ENCODE measurements around the gene MISP. TPM values are rescaled to one million over a fixed set of nuclear protein-coding genes. Genes with fewer than 3 reads are reported as not detected.
A peak's percentile ranks its signal among the peaks of the same experiment; 100 is the strongest.

MISP gene
- total and polyA plus RNA-seq, 2 of the 13 experiments (the other 11 are each of a cell fraction or from before 2014, with no cell fraction given), result 0.67 to 1.3 TPM

DNA sequence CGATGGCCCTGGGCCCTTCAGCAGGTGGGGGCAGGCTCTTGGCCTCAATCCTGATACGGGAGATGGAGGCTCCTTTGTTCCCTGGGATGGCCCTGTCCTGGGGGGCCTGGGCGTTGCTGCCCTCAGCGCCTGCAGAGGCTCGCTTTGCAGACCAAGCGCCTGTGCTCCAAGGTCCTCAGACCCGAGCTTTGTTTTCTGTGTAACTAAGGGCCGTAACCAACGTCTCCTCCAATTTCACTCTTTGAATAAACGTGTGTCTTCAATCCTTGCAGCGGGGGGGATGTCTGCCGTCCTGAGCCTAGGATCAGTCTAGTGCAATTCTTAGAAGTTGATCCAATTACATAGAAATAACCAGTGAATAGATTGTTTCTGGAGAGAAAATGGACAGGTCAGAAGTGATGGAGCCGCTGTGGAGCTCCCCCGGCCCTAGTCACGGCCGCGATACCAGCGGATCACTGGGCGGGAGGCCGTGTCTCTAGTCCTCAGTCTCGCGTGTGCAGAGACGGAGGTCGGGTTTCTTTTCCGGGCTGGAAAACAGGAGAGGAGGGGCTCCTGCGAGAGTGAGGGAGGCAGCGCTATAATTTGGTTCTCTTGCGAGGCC, 51.7 kb downstream of the MISP start:
- POLR2A ChIA-PET, result no interaction called here
- H3K4me2 ChIP-seq (ENCODE audit: low read depth, low read length), result no peak overlapping the region
- TF ChIP-seq, protein P1, sequence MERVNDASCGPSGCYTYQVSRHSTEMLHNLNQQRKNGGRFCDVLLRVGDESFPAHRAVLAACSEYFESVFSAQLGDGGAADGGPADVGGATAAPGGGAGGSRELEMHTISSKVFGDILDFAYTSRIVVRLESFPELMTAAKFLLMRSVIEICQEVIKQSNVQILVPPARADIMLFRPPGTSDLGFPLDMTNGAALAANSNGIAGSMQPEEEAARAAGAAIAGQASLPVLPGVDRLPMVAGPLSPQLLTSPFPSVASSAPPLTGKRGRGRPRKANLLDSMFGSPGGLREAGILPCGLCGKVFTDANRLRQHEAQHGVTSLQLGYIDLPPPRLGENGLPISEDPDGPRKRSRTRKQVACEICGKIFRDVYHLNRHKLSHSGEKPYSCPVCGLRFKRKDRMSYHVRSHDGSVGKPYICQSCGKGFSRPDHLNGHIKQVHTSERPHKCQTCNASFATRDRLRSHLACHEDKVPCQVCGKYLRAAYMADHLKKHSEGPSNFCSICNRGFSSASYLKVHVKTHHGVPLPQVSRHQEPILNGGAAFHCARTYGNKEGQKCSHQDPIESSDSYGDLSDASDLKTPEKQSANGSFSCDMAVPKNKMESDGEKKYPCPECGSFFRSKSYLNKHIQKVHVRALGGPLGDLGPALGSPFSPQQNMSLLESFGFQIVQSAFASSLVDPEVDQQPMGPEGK (CRISPR knock-in tag; IDR thresholded peaks at IDR 0.05), result peak; percentile 23; the same call in 1 of the 2 replicates
- TF ChIP-seq ZFY (CRISPR knock-in tag; IDR thresholded peaks at IDR 0.05) (no peak), POLR2AphosphoS5 (IDR thresholded peaks at IDR 0.05; ENCODE audit: low read depth, low read length) (0 out of 2 replicates have a peak, but pooled peaks have one; percentile 18), MYNN (CRISPR knock-in tag; IDR thresholded peaks at IDR 0.05; ENCODE audit: low read depth) (no peak), ZSCAN31 (CRISPR knock-in tag; IDR thresholded peaks at IDR 0.05; ENCODE audit: low read depth) (no peak), KDM3A (CRISPR knock-in tag; IDR thresholded peaks at IDR 0.05; ENCODE audit: low read depth) (no peak)
- TF ChIP-seq, protein P2, sequence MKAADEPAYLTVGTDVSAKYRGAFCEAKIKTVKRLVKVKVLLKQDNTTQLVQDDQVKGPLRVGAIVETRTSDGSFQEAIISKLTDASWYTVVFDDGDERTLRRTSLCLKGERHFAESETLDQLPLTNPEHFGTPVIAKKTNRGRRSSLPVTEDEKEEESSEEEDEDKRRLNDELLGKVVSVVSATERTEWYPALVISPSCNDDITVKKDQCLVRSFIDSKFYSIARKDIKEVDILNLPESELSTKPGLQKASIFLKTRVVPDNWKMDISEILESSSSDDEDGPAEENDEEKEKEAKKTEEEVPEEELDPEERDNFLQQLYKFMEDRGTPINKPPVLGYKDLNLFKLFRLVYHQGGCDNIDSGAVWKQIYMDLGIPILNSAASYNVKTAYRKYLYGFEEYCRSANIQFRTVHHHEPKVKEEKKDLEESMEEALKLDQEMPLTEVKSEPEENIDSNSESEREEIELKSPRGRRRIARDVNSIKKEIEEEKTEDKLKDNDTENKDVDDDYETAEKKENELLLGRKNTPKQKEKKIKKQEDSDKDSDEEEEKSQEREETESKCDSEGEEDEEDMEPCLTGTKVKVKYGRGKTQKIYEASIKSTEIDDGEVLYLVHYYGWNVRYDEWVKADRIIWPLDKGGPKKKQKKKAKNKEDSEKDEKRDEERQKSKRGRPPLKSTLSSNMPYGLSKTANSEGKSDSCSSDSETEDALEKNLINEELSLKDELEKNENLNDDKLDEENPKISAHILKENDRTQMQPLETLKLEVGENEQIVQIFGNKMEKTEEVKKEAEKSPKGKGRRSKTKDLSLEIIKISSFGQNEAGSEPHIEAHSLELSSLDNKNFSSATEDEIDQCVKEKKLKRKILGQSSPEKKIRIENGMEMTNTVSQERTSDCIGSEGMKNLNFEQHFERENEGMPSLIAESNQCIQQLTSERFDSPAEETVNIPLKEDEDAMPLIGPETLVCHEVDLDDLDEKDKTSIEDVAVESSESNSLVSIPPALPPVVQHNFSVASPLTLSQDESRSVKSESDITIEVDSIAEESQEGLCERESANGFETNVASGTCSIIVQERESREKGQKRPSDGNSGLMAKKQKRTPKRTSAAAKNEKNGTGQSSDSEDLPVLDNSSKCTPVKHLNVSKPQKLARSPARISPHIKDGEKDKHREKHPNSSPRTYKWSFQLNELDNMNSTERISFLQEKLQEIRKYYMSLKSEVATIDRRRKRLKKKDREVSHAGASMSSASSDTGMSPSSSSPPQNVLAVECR (CRISPR knock-in tag; IDR thresholded peaks at IDR 0.05; ENCODE audit: borderline replicate concordance), result no peak
- TF ChIP-seq, protein P3, sequence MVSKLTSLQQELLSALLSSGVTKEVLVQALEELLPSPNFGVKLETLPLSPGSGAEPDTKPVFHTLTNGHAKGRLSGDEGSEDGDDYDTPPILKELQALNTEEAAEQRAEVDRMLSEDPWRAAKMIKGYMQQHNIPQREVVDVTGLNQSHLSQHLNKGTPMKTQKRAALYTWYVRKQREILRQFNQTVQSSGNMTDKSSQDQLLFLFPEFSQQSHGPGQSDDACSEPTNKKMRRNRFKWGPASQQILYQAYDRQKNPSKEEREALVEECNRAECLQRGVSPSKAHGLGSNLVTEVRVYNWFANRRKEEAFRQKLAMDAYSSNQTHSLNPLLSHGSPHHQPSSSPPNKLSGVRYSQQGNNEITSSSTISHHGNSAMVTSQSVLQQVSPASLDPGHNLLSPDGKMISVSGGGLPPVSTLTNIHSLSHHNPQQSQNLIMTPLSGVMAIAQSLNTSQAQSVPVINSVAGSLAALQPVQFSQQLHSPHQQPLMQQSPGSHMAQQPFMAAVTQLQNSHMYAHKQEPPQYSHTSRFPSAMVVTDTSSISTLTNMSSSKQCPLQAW (CRISPR knock-in tag; IDR thresholded peaks at IDR 0.05), result no peak
- TF ChIP-seq, protein P4, sequence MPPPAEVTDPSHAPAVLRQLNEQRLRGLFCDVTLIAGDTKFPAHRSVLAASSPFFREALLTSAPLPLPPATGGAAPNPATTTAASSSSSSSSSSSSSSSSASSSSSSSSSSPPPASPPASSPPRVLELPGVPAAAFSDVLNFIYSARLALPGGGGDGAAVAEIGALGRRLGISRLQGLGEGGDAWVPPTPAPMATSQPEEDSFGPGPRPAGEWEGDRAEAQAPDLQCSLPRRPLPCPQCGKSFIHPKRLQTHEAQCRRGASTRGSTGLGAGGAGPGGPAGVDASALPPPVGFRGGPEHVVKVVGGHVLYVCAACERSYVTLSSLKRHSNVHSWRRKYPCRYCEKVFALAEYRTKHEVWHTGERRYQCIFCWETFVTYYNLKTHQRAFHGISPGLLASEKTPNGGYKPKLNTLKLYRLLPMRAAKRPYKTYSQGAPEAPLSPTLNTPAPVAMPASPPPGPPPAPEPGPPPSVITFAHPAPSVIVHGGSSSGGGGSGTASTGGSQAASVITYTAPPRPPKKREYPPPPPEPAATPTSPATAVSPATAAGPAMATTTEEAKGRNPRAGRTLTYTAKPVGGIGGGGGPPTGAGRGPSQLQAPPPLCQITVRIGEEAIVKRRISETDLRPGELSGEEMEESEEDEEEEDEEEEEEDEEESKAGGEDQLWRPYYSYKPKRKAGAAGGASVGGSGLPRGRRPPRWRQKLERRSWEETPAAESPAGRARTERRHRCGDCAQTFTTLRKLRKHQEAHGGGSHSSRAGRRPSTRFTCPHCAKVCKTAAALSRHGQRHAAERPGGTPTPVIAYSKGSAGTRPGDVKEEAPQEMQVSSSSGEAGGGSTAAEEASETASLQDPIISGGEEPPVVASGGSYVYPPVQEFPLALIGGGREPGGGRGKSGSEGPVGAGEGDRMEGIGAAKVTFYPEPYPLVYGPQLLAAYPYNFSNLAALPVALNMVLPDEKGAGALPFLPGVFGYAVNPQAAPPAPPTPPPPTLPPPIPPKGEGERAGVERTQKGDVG (CRISPR knock-in tag; IDR thresholded peaks at IDR 0.05; ENCODE audit: borderline replicate concordance), result 0 out of 2 replicates have a peak, but pooled peaks have one; percentile 39
- TF ChIP-seq, protein P5, sequence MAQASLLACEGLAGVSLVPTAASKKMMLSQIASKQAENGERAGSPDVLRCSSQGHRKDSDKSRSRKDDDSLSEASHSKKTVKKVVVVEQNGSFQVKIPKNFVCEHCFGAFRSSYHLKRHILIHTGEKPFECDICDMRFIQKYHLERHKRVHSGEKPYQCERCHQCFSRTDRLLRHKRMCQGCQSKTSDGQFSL (CRISPR knock-in tag; IDR thresholded peaks at IDR 0.05), result 0 out of 2 replicates have a peak, but pooled peaks have one; percentile 51

More for the DNA sequence above, 51.7 kb downstream of the MISP start:
- peaks cover 44 to 75% of the 10 kb centered on the region in 2 experiments; a peak in 4 of 5 replicates for H3K36me3 ChIP-seq (replicated peaks in 1 of 2; ENCODE audit: control insufficient read depth in 1 of 2, insufficient read depth in 2 of 2, low read length in 2 of 2)
- CTCF ChIA-PET (ENCODE audit: low intra/inter-chr PET ratio, low total read pairs), result no interaction called here
- H2AFZ ChIP-seq (ENCODE audit: low read length), result no peak overlapping the region
- H3K27me3 ChIP-seq (ENCODE audit: control insufficient read depth in 1 of 2, insufficient read depth in 2 of 2, low read length in 2 of 2), result no peaks in the 10 kb centered on the region; a peak in 1 of 5 replicates
- no peaks in the 10 kb centered on the region for H3K9me3 ChIP-seq (ENCODE audit: low read length)
- WGBS (ENCODE audit: low lambda C conversion rate), result 87% methylated on average over 14 of the region's 28 CpGs
- ATAC-seq, result no peak
- no TSS peak for BruUV-seq (replicated peaks)
- intact Hi-C loops (cut with micrococcal nuclease; ENCODE audit: unreplicated experiment), result no loop called here
- no peak for FAIRE-seq
- H3K4me3 ChIP-seq (replicated peaks in 1 of 3; ENCODE audit: insufficient read depth in 1 of 3, low read depth in 2 of 3, low read length in 3 of 3), result no peak overlapping the region
- in situ Hi-C loops (cut with HindIII; ENCODE audit: extremely low pct_ligation_motif_present, low pct_unique_long_range_greater_than_20kb), result no loop called here
- peaks cover 92% of the 10 kb centered on the region for H3K79me2 ChIP-seq (ENCODE audit: insufficient read depth, low read length)
- H4K20me1 ChIP-seq (ENCODE audit: insufficient read depth, low read length), result peaks cover 91% of the 10 kb centered on the region
- H3K9ac ChIP-seq (ENCODE audit: insufficient read depth, low read depth, low read length), result no peak overlapping the region
- peak overlapping the region; percentile 45 for H3K27ac ChIP-seq (ENCODE audit: extremely low read length, insufficient read depth, low read length)
- DNase-seq (ENCODE audit: low spot score), result no peak
- peaks cover 35% of the 10 kb centered on the region for H3K4me1 ChIP-seq (ENCODE audit: insufficient read depth, low read length)

Data from HepG2 (cell line).